PC-3 (cell line): ENCODE results near the gene ZFPL1. TPM values are rescaled to one million over a fixed set of nuclear protein-coding genes. Genes with fewer than 3 reads are reported as not detected.

ENCODE experiments used
- ATAC-seq: fragments of 200-7000 bp; cut with Tn5 transposase; 2 replicates; pipeline ENCODE4 v1.9.1; 2020; ENCODE audit warnings: mild to moderate bottlenecking, moderate library complexity
- BruUV-seq: library from RNA; stranded (reverse); fragments of 400-500 nt; replicated peaks from 2 replicates; lab custom pipeline; 2021; lab: Mats Ljungman, UMichigan
- CTCF ChIA-PET: fragments of 300-600 bp; sonication (Branson Sonifier 250); formaldehyde crosslinking; loops from one replicate; lab custom pipeline; 2022; ENCODE audit warnings: antibody characterized with exemption; lab: Charles Lee
- POLR2A ChIA-PET: fragments of 300-600 bp; sonication (Branson Sonifier 250); formaldehyde crosslinking; loops from one replicate; lab custom pipeline; 2022; ENCODE audit warnings: antibody characterized with exemption; ENCODE audit not compliant: unreplicated experiment; lab: Charles Lee
- DNase-seq: peaks from one replicate; pipeline ENCODE4 v3.0.0-alpha.2; 2015
- H2AFZ ChIP-seq: fragments of 300-600 bp; sonication (generic); 2 replicates; pipeline ENCODE4 v1.6.0; 2016; ENCODE audit warnings: antibody characterized with exemption, low read length
- H3F3A ChIP-seq: fragments of 300-600 bp; sonication (generic); one replicate; pipeline ENCODE4 v1.6.0; 2017; ENCODE audit warnings: antibody characterized with exemption, low read length, control low read depth, mild to moderate bottlenecking; ENCODE audit not compliant: unreplicated experiment
- H3K27ac ChIP-seq: fragments of 300-600 bp; sonication (generic); 2 replicates; pipeline ENCODE4 v1.5.1; 2016; ENCODE audit warnings: mild to moderate bottlenecking, low read length
- H3K27me3 ChIP-seq: fragments of 300-600 bp; sonication (generic); 2 replicates; pipeline ENCODE4 v1.6.1; 2016; ENCODE audit warnings: low read length, mixed read lengths
- H3K36me3 ChIP-seq: fragments of 300-600 bp; sonication (generic); 2 replicates; pipeline ENCODE4 v1.6.1; 2016; ENCODE audit warnings: low read depth, mixed run types, low read length, mixed read lengths
- H3K4me1 ChIP-seq: fragments of 300-600 bp; sonication (generic); 2 replicates; pipeline ENCODE4 v1.5.1; 2016; ENCODE audit warnings: low read length; ENCODE audit not compliant: insufficient read depth
- H3K4me2 ChIP-seq: fragments of 300-600 bp; sonication (generic); 2 replicates; pipeline ENCODE4 v1.6.0; 2016; ENCODE audit warnings: low read length
- H3K4me3 ChIP-seq: fragments of 300-600 bp; sonication (generic); 2 replicates; pipeline ENCODE4 v1.5.1; 2016; ENCODE audit warnings: mild to moderate bottlenecking, low read length, mixed read lengths
- H3K79me2 ChIP-seq: fragments of 300-600 bp; sonication (generic); 2 replicates; pipeline ENCODE4 v1.6.1; 2017; ENCODE audit warnings: low read length, mixed read lengths
- H3K9ac ChIP-seq: fragments of 300-600 bp; sonication (generic); 2 replicates; pipeline ENCODE4 v1.6.0; 2016; ENCODE audit warnings: mild to moderate bottlenecking, low read length
- H3K9me2 ChIP-seq: fragments of 300-600 bp; sonication (generic); replicated peaks from 2 replicates; pipeline ENCODE4 v1.6.1; 2016; ENCODE audit warnings: mixed run types, low read length, mixed read lengths
- H3K9me3 ChIP-seq: fragments of 300-600 bp; sonication (generic); 2 replicates; pipeline ENCODE4 v1.6.1; 2016; ENCODE audit warnings: low read length, mixed read lengths
- H4K20me1 ChIP-seq: fragments of 300-600 bp; sonication (generic); 2 replicates; pipeline ENCODE4 v1.6.1; 2016; ENCODE audit warnings: low read length, mixed read lengths
- CTCF ChIP-seq: fragments of 300-600 bp; sonication (generic); conservative IDR thresholded peaks from 2 replicates; pipeline ENCODE4 v1.5.1; 2017; ENCODE audit warnings: antibody characterized with exemption, low read depth, mild to moderate bottlenecking, low read length
- EZH2 ChIP-seq: fragments of 300-600 bp; sonication (generic); IDR thresholded peaks from one replicate; pipeline ENCODE4 v1.6.1; 2017; ENCODE audit warnings: antibody characterized with exemption, mild to moderate bottlenecking, low read length; ENCODE audit not compliant: unreplicated experiment
- EZH2phosphoT487 ChIP-seq: fragments of 300-600 bp; sonication (generic); IDR thresholded peaks from 2 replicates; pipeline ENCODE4 v1.6.1; 2018; ENCODE audit warnings: mild to moderate bottlenecking, antibody characterized with exemption, low read length, borderline replicate concordance
- intact Hi-C: fragments of 100-400 bp; cut with micrococcal nuclease; formaldehyde crosslinking; loops from 2 replicates; pipeline ENCODE4 v1.9.0; 2023
- total RNA-seq: library from RNA; depleted of rRNA; stranded (reverse); fragments of >200 nt; gene quantifications from 2 replicates; pipeline ENCODE4 v1.2.3, GENCODE V29; 2014

Gene ZFPL1
- total RNA-seq, 1 experiment from 2014 or later, result 103 TPM

DNA sequence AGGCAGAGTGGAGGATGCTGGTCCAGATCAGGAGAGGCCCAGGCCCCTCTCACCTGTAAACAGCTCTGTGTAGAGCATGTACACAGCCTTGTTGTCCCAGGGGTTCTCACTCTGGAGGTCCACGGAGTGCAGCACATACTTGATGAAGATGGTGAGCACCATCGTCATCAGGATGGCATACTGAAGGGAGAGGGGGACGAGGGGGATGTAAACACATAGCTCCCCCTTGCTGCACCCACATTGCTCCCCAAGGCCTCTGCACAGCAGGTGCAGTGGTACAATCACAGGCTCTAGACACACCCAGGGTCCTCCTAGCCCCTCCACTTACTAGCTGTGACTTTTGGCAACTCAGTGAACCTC, 47.4 kb downstream of the ZFPL1 start:
- POLR2A ChIA-PET, result no interaction called here

GRCh38 chr11:65131895-65132237, 47.8 kb downstream of the ZFPL1 start:
- Histone ChIP-seq H3K79me2 (peaks cover 35% of the 10 kb centered on the region), H3K27ac (no peak overlapping the region), H3K27me3 (no peaks in the 10 kb centered on the region), H3K9me2 (no peaks in the 10 kb centered on the region), H2AFZ (no peak overlapping the region), H3K4me1 (peaks cover 16% of the 10 kb centered on the region), H3F3A (no peaks in the 10 kb centered on the region), H3K9me3 (no peaks in the 10 kb centered on the region), H3K36me3 (peaks cover 38% of the 10 kb centered on the region; the same call in 1 of the 2 replicates), H3K4me2 (no peak overlapping the region), H4K20me1 (no peaks in the 10 kb centered on the region; the same call in 1 of the 2 replicates), H3K4me3 (no peak overlapping the region), H3K9ac (no peak overlapping the region)
- ChIA-PET POLR2A (no interaction called here), CTCF (no interaction called here)
- DNase-seq (no peak), ATAC-seq (no peak)
- TF ChIP-seq EZH2phosphoT487, result no peak
- TF ChIP-seq EZH2, result no peak
- TF ChIP-seq CTCF, result no peak
- intact Hi-C loops, result no loop called here
- no TSS peak for BruUV-seq

More for the DNA sequence above, 47.4 kb downstream of the ZFPL1 start:
- Histone ChIP-seq H4K20me1 (no peaks in the 10 kb centered on the region; the same call in 1 of the 2 replicates), H3F3A (no peaks in the 10 kb centered on the region), H3K27me3 (no peaks in the 10 kb centered on the region), H3K79me2 (peaks cover 35% of the 10 kb centered on the region), H3K36me3 (peaks cover 43% of the 10 kb centered on the region; the same call in 1 of the 2 replicates), H3K9me3 (no peaks in the 10 kb centered on the region), H3K9me2 (no peaks in the 10 kb centered on the region), H3K27ac (no peak overlapping the region), H2AFZ (no peak overlapping the region), H3K4me3 (no peak overlapping the region), H3K4me1 (peaks cover 16% of the 10 kb centered on the region), H3K9ac (no peak overlapping the region), H3K4me2 (no peak overlapping the region)
- CTCF ChIA-PET, result no interaction called here
- no peak for TF ChIP-seq CTCF
- TF ChIP-seq EZH2, result no peak
- no TSS peak for BruUV-seq
- ATAC-seq, result no peak
- no peak for DNase-seq
- intact Hi-C loops, result no loop called here

- peak overlapping the region; percentile 96 for H3K4me2 ChIP-seq
- peaks cover 35% of the 10 kb centered on the region for H3K79me2 ChIP-seq
- no peaks in the 10 kb centered on the region for H3K9me2 ChIP-seq
- no TSS peak for BruUV-seq
- H2AFZ ChIP-seq, result no peak overlapping the region
- no peaks in the 10 kb centered on the region for H3K27me3 ChIP-seq
- peaks cover 16% of the 10 kb centered on the region for H3K4me1 ChIP-seq
- no peak overlapping the region for H3K9ac ChIP-seq
- ATAC-seq (no peak), DNase-seq (no peak)
- no peaks in the 10 kb centered on the region for H3F3A ChIP-seq
- H3K4me3 ChIP-seq, result peak overlapping the region; percentile 90; the same call in 1 of the 2 replicates
- POLR2A ChIA-PET, result no interaction called here
- no peaks in the 10 kb centered on the region; the same call in 1 of the 2 replicates for H4K20me1 ChIP-seq
- H3K9me3 ChIP-seq, result no peaks in the 10 kb centered on the region
- peaks cover 33% of the 10 kb centered on the region; the same call in 1 of the 2 replicates for H3K36me3 ChIP-seq
- H3K27ac ChIP-seq, result no peak overlapping the region
- TF ChIP-seq EZH2 (no peak), CTCF (no peak), EZH2phosphoT487 (no peak)
- CTCF ChIA-PET, result no interaction called here
- intact Hi-C loops, result no loop called here
These were observed 48.4 kb downstream of the ZFPL1 start for GRCh38 chr11:65132238-65132987.
